H1 (cell line): ENCODE measurements around the gene MTFR1L. TPM values are rescaled to one million over a fixed set of nuclear protein-coding genes. Genes with fewer than 3 reads are reported as not detected.

Experiments used
- polyA plus RNA-seq, 7 experiments: library from polyadenylated mRNA; depleted of rRNA in 3 of 7; stranded (reverse) in 5 of 7; unstranded in 2 of 7; fragments of >200 nt in 5 of 7; fragments of 200-250 nt in 2 of 7; gene quantifications; 1 replicate in 5 of 7; 2 replicates in 1 of 7; 4 replicates in 1 of 7; pipeline versions ENCODE4 v1.2.1 to v1.2.3, GENCODE V29; 2011 to 2013; ENCODE audit warnings: missing spikeins in 2 of 7, mixed read lengths in 2 of 7
- total RNA-seq: library from RNA; stranded (reverse); fragmentation: NEBNext Ultra II Directional; extraction: Animal tissue kit (Norgen Biotek cat#: 25700); gene quantifications from 2 replicates; pipeline ENCODE4 v1.2.1, GENCODE V29; 2021
- TF ChIP-seq, protein P1 (sequence below): fragments of 300-600 bp; sonication (generic); IDR thresholded peaks from 2 replicates; pipeline ENCODE4 v1.7.1; 2012; ENCODE audit warnings: low read length, moderate library complexity, mild to moderate bottlenecking, inconsistent platforms; ENCODE audit not compliant: insufficient replicate concordance

The MTFR1L gene
- total and polyA plus RNA-seq, 2 of the 8 experiments (the other 6 are each of a cell fraction or from before 2014, with no cell fraction given) = 20.8 to 23.1 TPM

DNA sequence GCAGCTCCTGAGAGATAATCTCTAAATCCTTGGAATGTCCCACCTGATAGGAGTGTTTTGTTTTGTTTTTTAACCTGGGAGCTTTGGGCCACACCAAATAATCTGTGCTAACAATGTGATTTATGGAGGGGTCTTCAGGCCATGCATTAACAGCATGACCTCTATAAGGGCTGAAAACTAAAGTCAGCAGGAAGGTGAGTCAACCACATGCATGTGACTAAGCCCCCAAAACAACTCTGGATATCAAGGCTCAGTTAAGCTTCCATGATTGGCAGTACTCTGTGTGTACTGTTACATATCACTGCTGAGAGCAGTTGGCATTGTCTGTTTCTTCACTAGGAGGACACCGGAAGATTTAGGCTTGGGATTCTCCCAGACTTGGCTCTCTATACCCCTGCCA, 28.8 kb downstream of the MTFR1L start (continued):
- TF ChIP-seq, protein P1, sequence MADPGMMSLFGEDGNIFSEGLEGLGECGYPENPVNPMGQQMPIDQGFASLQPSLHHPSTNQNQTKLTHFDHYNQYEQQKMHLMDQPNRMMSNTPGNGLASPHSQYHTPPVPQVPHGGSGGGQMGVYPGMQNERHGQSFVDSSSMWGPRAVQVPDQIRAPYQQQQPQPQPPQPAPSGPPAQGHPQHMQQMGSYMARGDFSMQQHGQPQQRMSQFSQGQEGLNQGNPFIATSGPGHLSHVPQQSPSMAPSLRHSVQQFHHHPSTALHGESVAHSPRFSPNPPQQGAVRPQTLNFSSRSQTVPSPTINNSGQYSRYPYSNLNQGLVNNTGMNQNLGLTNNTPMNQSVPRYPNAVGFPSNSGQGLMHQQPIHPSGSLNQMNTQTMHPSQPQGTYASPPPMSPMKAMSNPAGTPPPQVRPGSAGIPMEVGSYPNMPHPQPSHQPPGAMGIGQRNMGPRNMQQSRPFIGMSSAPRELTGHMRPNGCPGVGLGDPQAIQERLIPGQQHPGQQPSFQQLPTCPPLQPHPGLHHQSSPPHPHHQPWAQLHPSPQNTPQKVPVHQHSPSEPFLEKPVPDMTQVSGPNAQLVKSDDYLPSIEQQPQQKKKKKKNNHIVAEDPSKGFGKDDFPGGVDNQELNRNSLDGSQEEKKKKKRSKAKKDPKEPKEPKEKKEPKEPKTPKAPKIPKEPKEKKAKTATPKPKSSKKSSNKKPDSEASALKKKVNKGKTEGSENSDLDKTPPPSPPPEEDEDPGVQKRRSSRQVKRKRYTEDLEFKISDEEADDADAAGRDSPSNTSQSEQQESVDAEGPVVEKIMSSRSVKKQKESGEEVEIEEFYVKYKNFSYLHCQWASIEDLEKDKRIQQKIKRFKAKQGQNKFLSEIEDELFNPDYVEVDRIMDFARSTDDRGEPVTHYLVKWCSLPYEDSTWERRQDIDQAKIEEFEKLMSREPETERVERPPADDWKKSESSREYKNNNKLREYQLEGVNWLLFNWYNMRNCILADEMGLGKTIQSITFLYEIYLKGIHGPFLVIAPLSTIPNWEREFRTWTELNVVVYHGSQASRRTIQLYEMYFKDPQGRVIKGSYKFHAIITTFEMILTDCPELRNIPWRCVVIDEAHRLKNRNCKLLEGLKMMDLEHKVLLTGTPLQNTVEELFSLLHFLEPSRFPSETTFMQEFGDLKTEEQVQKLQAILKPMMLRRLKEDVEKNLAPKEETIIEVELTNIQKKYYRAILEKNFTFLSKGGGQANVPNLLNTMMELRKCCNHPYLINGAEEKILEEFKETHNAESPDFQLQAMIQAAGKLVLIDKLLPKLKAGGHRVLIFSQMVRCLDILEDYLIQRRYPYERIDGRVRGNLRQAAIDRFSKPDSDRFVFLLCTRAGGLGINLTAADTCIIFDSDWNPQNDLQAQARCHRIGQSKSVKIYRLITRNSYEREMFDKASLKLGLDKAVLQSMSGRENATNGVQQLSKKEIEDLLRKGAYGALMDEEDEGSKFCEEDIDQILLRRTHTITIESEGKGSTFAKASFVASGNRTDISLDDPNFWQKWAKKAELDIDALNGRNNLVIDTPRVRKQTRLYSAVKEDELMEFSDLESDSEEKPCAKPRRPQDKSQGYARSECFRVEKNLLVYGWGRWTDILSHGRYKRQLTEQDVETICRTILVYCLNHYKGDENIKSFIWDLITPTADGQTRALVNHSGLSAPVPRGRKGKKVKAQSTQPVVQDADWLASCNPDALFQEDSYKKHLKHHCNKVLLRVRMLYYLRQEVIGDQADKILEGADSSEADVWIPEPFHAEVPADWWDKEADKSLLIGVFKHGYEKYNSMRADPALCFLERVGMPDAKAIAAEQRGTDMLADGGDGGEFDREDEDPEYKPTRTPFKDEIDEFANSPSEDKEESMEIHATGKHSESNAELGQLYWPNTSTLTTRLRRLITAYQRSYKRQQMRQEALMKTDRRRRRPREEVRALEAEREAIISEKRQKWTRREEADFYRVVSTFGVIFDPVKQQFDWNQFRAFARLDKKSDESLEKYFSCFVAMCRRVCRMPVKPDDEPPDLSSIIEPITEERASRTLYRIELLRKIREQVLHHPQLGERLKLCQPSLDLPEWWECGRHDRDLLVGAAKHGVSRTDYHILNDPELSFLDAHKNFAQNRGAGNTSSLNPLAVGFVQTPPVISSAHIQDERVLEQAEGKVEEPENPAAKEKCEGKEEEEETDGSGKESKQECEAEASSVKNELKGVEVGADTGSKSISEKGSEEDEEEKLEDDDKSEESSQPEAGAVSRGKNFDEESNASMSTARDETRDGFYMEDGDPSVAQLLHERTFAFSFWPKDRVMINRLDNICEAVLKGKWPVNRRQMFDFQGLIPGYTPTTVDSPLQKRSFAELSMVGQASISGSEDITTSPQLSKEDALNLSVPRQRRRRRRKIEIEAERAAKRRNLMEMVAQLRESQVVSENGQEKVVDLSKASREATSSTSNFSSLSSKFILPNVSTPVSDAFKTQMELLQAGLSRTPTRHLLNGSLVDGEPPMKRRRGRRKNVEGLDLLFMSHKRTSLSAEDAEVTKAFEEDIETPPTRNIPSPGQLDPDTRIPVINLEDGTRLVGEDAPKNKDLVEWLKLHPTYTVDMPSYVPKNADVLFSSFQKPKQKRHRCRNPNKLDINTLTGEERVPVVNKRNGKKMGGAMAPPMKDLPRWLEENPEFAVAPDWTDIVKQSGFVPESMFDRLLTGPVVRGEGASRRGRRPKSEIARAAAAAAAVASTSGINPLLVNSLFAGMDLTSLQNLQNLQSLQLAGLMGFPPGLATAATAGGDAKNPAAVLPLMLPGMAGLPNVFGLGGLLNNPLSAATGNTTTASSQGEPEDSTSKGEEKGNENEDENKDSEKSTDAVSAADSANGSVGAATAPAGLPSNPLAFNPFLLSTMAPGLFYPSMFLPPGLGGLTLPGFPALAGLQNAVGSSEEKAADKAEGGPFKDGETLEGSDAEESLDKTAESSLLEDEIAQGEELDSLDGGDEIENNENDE = no peak
